KMS-11 (cell line): ENCODE data around the gene CCNI2.
A peak's percentile ranks its signal among the peaks of the same experiment; 100 is the strongest.

Source experiments
- H2AFZ ChIP-seq: fragments of 200-600 bp; sonication (generic); 2 replicates; pipeline ENCODE4 v1.6.1; 2016; ENCODE audit warnings: antibody characterized with exemption, mixed run types, low read depth
- H3K27ac ChIP-seq: fragments of 200-600 bp; sonication (generic); 2 replicates; pipeline ENCODE4 v1.6.1; 2016; ENCODE audit warnings: mild to moderate bottlenecking, mixed run types
- H3K27me3 ChIP-seq: fragments of 200-600 bp; sonication (generic); 2 replicates; pipeline ENCODE4 v1.6.1; 2017; ENCODE audit warnings: mild to moderate bottlenecking, low read depth, mixed run types, moderate library complexity; ENCODE audit not compliant: insufficient read depth
- H3K36me3 ChIP-seq: fragments of 200-600 bp; sonication (generic); 2 replicates; pipeline ENCODE4 v1.6.1; 2017; ENCODE audit warnings: mild to moderate bottlenecking, mixed run types; ENCODE audit not compliant: insufficient read depth
- H3K4me1 ChIP-seq: fragments of 200-600 bp; sonication (generic); 2 replicates; pipeline ENCODE4 v1.6.1; 2016; ENCODE audit warnings: mild to moderate bottlenecking, low read depth, mixed run types; ENCODE audit not compliant: poor library complexity, severe bottlenecking
- H3K4me2 ChIP-seq: fragments of 200-600 bp; sonication (generic); 2 replicates; pipeline ENCODE4 v1.7.0; 2016; ENCODE audit warnings: mild to moderate bottlenecking, mixed run types
- H3K4me3 ChIP-seq: fragments of 200-600 bp; sonication (generic); IDR thresholded peaks from 2 replicates; pipeline ENCODE4 v1.6.1; 2017; ENCODE audit warnings: low read depth, low read length, mixed read lengths; ENCODE audit not compliant: insufficient read depth
- H3K79me2 ChIP-seq: fragments of 200-600 bp; sonication (generic); 2 replicates; pipeline ENCODE4 v1.6.1; 2016; ENCODE audit warnings: low read depth, mixed run types; ENCODE audit not compliant: insufficient read depth
- H3K9ac ChIP-seq: fragments of 200-600 bp; sonication (generic); 2 replicates; pipeline ENCODE4 v1.6.1; 2016; ENCODE audit warnings: mild to moderate bottlenecking, mixed run types
- H4K20me1 ChIP-seq: fragments of 200-600 bp; sonication (generic); 2 replicates; pipeline ENCODE4 v1.6.1; 2016; ENCODE audit warnings: mild to moderate bottlenecking, mixed run types; ENCODE audit not compliant: insufficient read depth
- TF ChIP-seq, protein P1 (sequence below): fragments of 200-600 bp; sonication (generic); conservative IDR thresholded peaks from 2 replicates; pipeline ENCODE4 v1.6.1; 2017; ENCODE audit warnings: low read depth, mild to moderate bottlenecking, antibody characterized with exemption, low read length, moderate library complexity, mixed read lengths

Gene CCNI2

GRCh38 chr5:132754111-132754510, 6.9 kb downstream of the CCNI2 start:
- H3K27me3 ChIP-seq: no peaks in the 10 kb centered on the region
- H3K4me2 ChIP-seq: peak overlapping the region; percentile 97
- peak overlapping the region; percentile 89 for H3K27ac ChIP-seq
- H3K36me3 ChIP-seq: no peaks in the 10 kb centered on the region
- no peak overlapping the region for H3K4me3 ChIP-seq
- H3K9ac ChIP-seq: peak overlapping the region; percentile 16; the same call in 1 of the 2 replicates
- TF ChIP-seq, protein P1, sequence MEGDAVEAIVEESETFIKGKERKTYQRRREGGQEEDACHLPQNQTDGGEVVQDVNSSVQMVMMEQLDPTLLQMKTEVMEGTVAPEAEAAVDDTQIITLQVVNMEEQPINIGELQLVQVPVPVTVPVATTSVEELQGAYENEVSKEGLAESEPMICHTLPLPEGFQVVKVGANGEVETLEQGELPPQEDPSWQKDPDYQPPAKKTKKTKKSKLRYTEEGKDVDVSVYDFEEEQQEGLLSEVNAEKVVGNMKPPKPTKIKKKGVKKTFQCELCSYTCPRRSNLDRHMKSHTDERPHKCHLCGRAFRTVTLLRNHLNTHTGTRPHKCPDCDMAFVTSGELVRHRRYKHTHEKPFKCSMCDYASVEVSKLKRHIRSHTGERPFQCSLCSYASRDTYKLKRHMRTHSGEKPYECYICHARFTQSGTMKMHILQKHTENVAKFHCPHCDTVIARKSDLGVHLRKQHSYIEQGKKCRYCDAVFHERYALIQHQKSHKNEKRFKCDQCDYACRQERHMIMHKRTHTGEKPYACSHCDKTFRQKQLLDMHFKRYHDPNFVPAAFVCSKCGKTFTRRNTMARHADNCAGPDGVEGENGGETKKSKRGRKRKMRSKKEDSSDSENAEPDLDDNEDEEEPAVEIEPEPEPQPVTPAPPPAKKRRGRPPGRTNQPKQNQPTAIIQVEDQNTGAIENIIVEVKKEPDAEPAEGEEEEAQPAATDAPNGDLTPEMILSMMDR: no peak
- peaks cover 67% of the 10 kb centered on the region for H3K4me1 ChIP-seq
- H4K20me1 ChIP-seq: no peaks in the 10 kb centered on the region
- no peaks in the 10 kb centered on the region for H3K79me2 ChIP-seq
- no peak overlapping the region for H2AFZ ChIP-seq

DNA sequence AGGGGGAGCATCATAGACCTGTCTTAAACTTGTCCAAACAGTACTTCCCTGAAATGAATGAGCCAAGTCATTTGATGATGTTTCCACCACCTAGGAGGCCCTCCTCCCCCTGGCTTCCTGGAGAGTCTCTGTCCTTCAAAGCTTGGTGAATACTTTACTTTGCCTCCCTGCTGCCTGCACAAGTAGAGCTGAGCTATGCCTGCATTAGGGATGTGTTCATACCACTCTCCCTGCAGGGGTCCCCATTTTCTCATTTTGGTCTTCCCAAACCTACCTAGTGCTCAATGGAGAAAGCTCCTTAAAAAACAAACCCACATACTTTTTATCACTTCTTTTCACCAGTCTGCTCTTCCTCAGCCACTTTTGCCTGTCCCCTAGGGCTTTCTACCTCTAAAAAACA, 7.7 kb downstream of the CCNI2 start:
- no peak overlapping the region; the same call in 1 of the 2 replicates for H3K9ac ChIP-seq
- no peaks in the 10 kb centered on the region for H3K36me3 ChIP-seq
- no peaks in the 10 kb centered on the region for H3K27me3 ChIP-seq
- peak overlapping the region; percentile 97 for H3K4me2 ChIP-seq
- H2AFZ ChIP-seq: no peak overlapping the region
- H3K4me1 ChIP-seq: peaks cover 59% of the 10 kb centered on the region
- no peaks in the 10 kb centered on the region for H4K20me1 ChIP-seq
- H3K4me3 ChIP-seq: no peak overlapping the region
- H3K27ac ChIP-seq: peak overlapping the region; percentile 89; the same call in 1 of the 2 replicates
- TF ChIP-seq, protein P1: no peak
- no peaks in the 10 kb centered on the region for H3K79me2 ChIP-seq

DNA sequence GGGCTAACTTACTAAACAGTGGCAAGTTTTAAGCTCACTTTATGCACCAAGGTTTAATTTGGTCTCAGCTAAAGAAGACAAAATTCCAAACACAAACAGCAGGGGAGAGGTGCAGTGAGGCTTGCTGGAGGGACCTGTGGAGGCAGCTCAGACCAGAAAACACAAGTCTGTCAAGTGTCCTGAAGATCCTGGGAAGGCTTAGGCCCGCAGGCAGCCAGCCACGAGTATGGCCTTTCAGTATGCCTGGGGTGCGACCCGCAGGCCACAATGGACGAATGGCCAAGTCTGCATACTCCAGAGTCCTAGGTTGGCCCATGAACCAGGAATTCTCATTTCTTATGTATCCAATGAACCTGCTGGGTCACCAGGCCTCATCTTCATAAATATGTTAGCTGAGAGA, 9.3 kb downstream of the CCNI2 start:
- TF ChIP-seq, protein P1: no peak
- H4K20me1 ChIP-seq: no peaks in the 10 kb centered on the region
- H2AFZ ChIP-seq: no peak overlapping the region
- no peaks in the 10 kb centered on the region for H3K27me3 ChIP-seq
- no peak overlapping the region for H3K4me2 ChIP-seq
- no peak overlapping the region for H3K9ac ChIP-seq
- peaks cover 44% of the 10 kb centered on the region for H3K4me1 ChIP-seq
- H3K36me3 ChIP-seq: no peaks in the 10 kb centered on the region
- no peak overlapping the region for H3K27ac ChIP-seq
- H3K79me2 ChIP-seq: no peaks in the 10 kb centered on the region
- no peak overlapping the region for H3K4me3 ChIP-seq

DNA sequence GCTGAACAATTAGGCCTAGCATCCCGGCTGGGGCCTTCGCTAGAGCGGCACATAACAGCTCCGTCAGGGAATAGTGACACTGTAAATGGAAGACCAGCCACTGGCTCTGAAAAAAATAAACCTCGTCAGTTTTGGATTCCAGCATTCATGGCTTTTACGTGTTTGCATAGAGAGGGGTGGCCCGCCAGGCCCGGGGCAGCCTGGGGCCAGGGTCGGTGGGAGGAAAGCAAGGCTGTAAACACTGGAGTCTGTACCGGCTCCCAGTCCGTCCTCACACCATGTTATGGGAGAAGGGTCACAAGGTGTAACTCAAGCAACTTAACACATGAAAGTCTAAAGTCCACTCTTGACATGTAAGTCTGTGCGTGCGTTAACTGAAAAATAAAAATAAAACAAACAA, 11.2 kb downstream of the CCNI2 start:
- Histone ChIP-seq H3K27me3 (no peaks in the 10 kb centered on the region), H3K36me3 (no peaks in the 10 kb centered on the region), H2AFZ (no peak overlapping the region), H3K27ac (no peak overlapping the region), H4K20me1 (no peaks in the 10 kb centered on the region), H3K4me2 (no peak overlapping the region), H3K9ac (no peak overlapping the region), H3K79me2 (no peaks in the 10 kb centered on the region), H3K4me3 (no peak overlapping the region), H3K4me1 (peaks cover 25% of the 10 kb centered on the region)
- TF ChIP-seq, protein P1: no peak
